SK-N-SH (cell line): ENCODE data around the gene BRPF3. TPM values are rescaled to one million over a fixed set of nuclear protein-coding genes. Genes with fewer than 3 reads are reported as not detected.

Experiments used
- CTCF ChIA-PET: fragments of 300-600, 350-600 bp; formaldehyde crosslinking; extraction: SDS; loops from one replicate; lab custom pipeline; 2021; lab: Yijun Ruan, JAX
- POLR2A ChIA-PET: fragments of 350-600 bp; sonication (Branson Sonifier 250); formaldehyde crosslinking; extraction: SDS; loops from one replicate; lab custom pipeline; 2020; ENCODE audit warnings: antibody characterized with exemption, inconsistent platforms; lab: Yijun Ruan, JAX
- DNase-seq: peaks from one replicate; pipeline ENCODE4 v3.0.0; 2012
- H2AFZ ChIP-seq: fragments of 200-600 bp; sonication (generic); 2 replicates; pipeline ENCODE4 v1.8.1; 2016; ENCODE audit warnings: antibody characterized with exemption, mild to moderate bottlenecking, low read depth
- H3F3A ChIP-seq: fragments of 200-600 bp; sonication (generic); replicated peaks from 2 replicates; pipeline ENCODE3; 2016; ENCODE audit warnings: antibody characterized with exemption, mild to moderate bottlenecking; ENCODE audit not compliant: insufficient read depth
- H3K27ac ChIP-seq, 2 experiments: fragments of 200-500 bp in 1 of 2; fragments of 200-600 bp in 1 of 2; sonication (Bioruptor generic) in 1 of 2; sonication (generic), shearing (Covaris generic) in 1 of 2; 2 replicates each; pipeline versions ENCODE4 v1.5.1 to v1.6.1; 2014 to 2016; ENCODE audit warnings: low read depth in 2 of 2, inconsistent platforms in 1 of 2, low read length in 1 of 2, mild to moderate bottlenecking in 1 of 2, mixed read lengths in 1 of 2
- H3K27me3 ChIP-seq: fragments of 200-600 bp; sonication (generic), shearing (Covaris generic); 2 replicates; pipeline ENCODE4 v1.6.1; 2016; ENCODE audit warnings: mixed run types; ENCODE audit not compliant: insufficient read depth
- H3K36me3 ChIP-seq, 2 experiments: fragments of 200-500 bp in 1 of 2; fragments of 200-600 bp in 1 of 2; sonication (Bioruptor generic) in 1 of 2; sonication (generic) in 1 of 2; replicated peaks in 1 of 2; 2 replicates each; pipeline versions ENCODE3 to v1.5.1; 2014 to 2016; ENCODE audit warnings: low read length in 1 of 2, mild to moderate bottlenecking in 1 of 2; ENCODE audit not compliant: insufficient read depth in 2 of 2, control insufficient read depth in 1 of 2
- H3K4me1 ChIP-seq, 2 experiments: fragments of 200-500 bp in 1 of 2; fragments of 200-600 bp in 1 of 2; sonication (Bioruptor generic) in 1 of 2; sonication (generic), shearing (Covaris generic) in 1 of 2; 2 replicates each; pipeline versions ENCODE4 v1.5.1 to v1.6.1; 2014 to 2016; ENCODE audit warnings: low read depth in 1 of 2, low read length in 1 of 2, mixed run types in 1 of 2; ENCODE audit not compliant: insufficient read depth in 2 of 2, control insufficient read depth in 1 of 2
- H3K4me2 ChIP-seq: fragments of 200-600 bp; sonication (generic), shearing (Covaris generic); 2 replicates; pipeline ENCODE4 v1.6.1; 2017; ENCODE audit warnings: mixed run types
- H3K4me3 ChIP-seq, 2 experiments: fragments of 200-500 bp in 1 of 2; fragments of 200-600 bp in 1 of 2; sonication (Bioruptor generic) in 1 of 2; sonication (generic), shearing (Covaris generic) in 1 of 2; 2 replicates each; pipeline versions ENCODE4 v1.5.1 to v1.8.1; 2014 to 2016; ENCODE audit warnings: low read depth in 2 of 2, inconsistent platforms in 1 of 2, low read length in 1 of 2, mild to moderate bottlenecking in 1 of 2, mixed read lengths in 1 of 2, moderate library complexity in 1 of 2
- H3K79me2 ChIP-seq: fragments of 200-600 bp; sonication (generic); 2 replicates; pipeline ENCODE4 v1.8.1; 2017; ENCODE audit warnings: mild to moderate bottlenecking; ENCODE audit not compliant: insufficient read depth
- H3K9ac ChIP-seq: fragments of 200-600 bp; sonication (generic); 2 replicates; pipeline ENCODE4 v1.6.1; 2017; ENCODE audit warnings: mixed run types
- H3K9me2 ChIP-seq: fragments of 200-600 bp; sonication (generic); 2 replicates; pipeline ENCODE4 v1.6.1; 2017; ENCODE audit warnings: mixed run types
- H3K9me3 ChIP-seq: fragments of 200-600 bp; sonication (generic); 2 replicates; pipeline ENCODE4 v1.6.1; 2017; ENCODE audit warnings: mixed run types, mild to moderate bottlenecking, moderate library complexity
- H4K20me1 ChIP-seq: fragments of 200-600 bp; sonication (generic); 2 replicates; pipeline ENCODE4 v1.6.1; 2017; ENCODE audit warnings: mild to moderate bottlenecking, mixed run types; ENCODE audit not compliant: insufficient read depth
- CHD2 ChIP-seq: fragments of 150-350 bp; IDR thresholded peaks from 2 replicates; pipeline ENCODE4 v1.6.1; 2018; ENCODE audit warnings: low read length; ENCODE audit not compliant: partially characterized antibody
- EP300 ChIP-seq, 2 experiments: IDR thresholded peaks; 2 replicates each; pipeline versions ENCODE4 v1.4.0 to v1.6.1; 2012; ENCODE audit warnings: borderline replicate concordance in 1 of 2, low read depth in 1 of 2, low read length in 1 of 2
- EZH2phosphoT487 ChIP-seq: fragments of 200-600 bp; sonication (generic); IDR thresholded peaks from 2 replicates; pipeline ENCODE4 v1.6.1; 2017; ENCODE audit warnings: low read depth, mixed run types, mild to moderate bottlenecking, antibody characterized with exemption, moderate library complexity, borderline replicate concordance
- FOXM1 ChIP-seq: IDR thresholded peaks from 2 replicates; pipeline ENCODE4 v1.4.0; 2012; ENCODE audit warnings: low read depth, mild to moderate bottlenecking
- GABPA ChIP-seq: IDR thresholded peaks from 2 replicates; pipeline ENCODE4 v1.4.0; 2012; ENCODE audit warnings: low read depth, mild to moderate bottlenecking
- GATA2 ChIP-seq: sonication (generic); formaldehyde crosslinking; IDR thresholded peaks from 2 replicates; pipeline ENCODE4 v1.5.0; 2020; ENCODE audit warnings: mild to moderate bottlenecking, missing genetic modification reagents
- MEF2A ChIP-seq: IDR thresholded peaks from 2 replicates; pipeline ENCODE4 v1.4.0; 2012; ENCODE audit warnings: low read depth, borderline replicate concordance
- NFIC ChIP-seq: IDR thresholded peaks from 2 replicates; pipeline ENCODE4 v1.4.0; 2012; ENCODE audit warnings: borderline replicate concordance
- NRF1 ChIP-seq: IDR thresholded peaks from 2 replicates; pipeline ENCODE4 v1.6.1; 2012; ENCODE audit warnings: low read depth, mild to moderate bottlenecking, low read length
- POLR2AphosphoS5 ChIP-seq: IDR thresholded peaks from 2 replicates; pipeline ENCODE4 v1.6.1; 2012; ENCODE audit warnings: low read depth, low read length
- RCOR1 ChIP-seq: fragments of 150-350 bp; IDR thresholded peaks from 2 replicates; pipeline ENCODE4 v1.6.1; 2017; ENCODE audit warnings: antibody characterized with exemption, low read length
- RXRA ChIP-seq: IDR thresholded peaks from 2 replicates; pipeline ENCODE4 v1.4.0; 2012; ENCODE audit warnings: low read depth, mild to moderate bottlenecking, borderline replicate concordance
- SMC3 ChIP-seq: IDR thresholded peaks from 2 replicates; pipeline ENCODE4 v1.6.1; 2012; ENCODE audit warnings: low read depth, low read length, improper control_type of control experiment
- TCF12 ChIP-seq: IDR thresholded peaks from 2 replicates; pipeline ENCODE4 v1.4.0; 2012
- TEAD4 ChIP-seq: IDR thresholded peaks from 2 replicates; pipeline ENCODE4 v1.4.0; 2012; ENCODE audit warnings: mild to moderate bottlenecking, borderline replicate concordance; ENCODE audit not compliant: insufficient read depth
- YY1 ChIP-seq: IDR thresholded peaks from 2 replicates; pipeline ENCODE4 v1.4.0; 2012; ENCODE audit warnings: low read depth, mild to moderate bottlenecking
- WGBS: methylation state at CpG from one replicate; pipeline ENCODE4 v1.1.6; 2017; ENCODE audit warnings: low lambda C conversion rate; 5-methylcytosine and 5-hydroxymethylcytosine counted together
- polyA plus RNA-seq, 3 experiments: library from polyadenylated mRNA; depleted of rRNA; stranded (reverse); fragments of >200 nt; gene quantifications; 2 replicates each; pipeline ENCODE4 v1.2.3, GENCODE V29; 2012
- TF ChIP-seq, protein P1 (sequence below): fragments of 150-350 bp; IDR thresholded peaks from 2 replicates; pipeline ENCODE4 v1.6.1; 2016; ENCODE audit warnings: mild to moderate bottlenecking, low read depth, low read length
- TF ChIP-seq, protein P2 (sequence below): IDR thresholded peaks from 2 replicates; pipeline ENCODE4 v1.4.0; 2012; ENCODE audit warnings: low read depth, borderline replicate concordance
- TF ChIP-seq, protein P3 (sequence below): IDR thresholded peaks from 2 replicates; pipeline ENCODE4; 2012
- TF ChIP-seq, protein P4 (sequence below): IDR thresholded peaks from 2 replicates; pipeline ENCODE4 v1.4.0; 2012; ENCODE audit warnings: low read depth
- TF ChIP-seq, protein P5 (sequence below): fragments of 150-350 bp; IDR thresholded peaks from 2 replicates; pipeline ENCODE4 v1.6.1; 2017; ENCODE audit warnings: antibody characterized with exemption, low read length, low read depth, borderline replicate concordance
- TF ChIP-seq, protein P6 (sequence below): IDR thresholded peaks from 2 replicates; pipeline ENCODE4 v1.4.0; 2012; ENCODE audit warnings: low read depth, borderline replicate concordance

BRPF3 gene
- polyA plus RNA-seq, 1 of the 3 experiments (the other 2 are of a cell fraction): 15.4 TPM

DNA sequence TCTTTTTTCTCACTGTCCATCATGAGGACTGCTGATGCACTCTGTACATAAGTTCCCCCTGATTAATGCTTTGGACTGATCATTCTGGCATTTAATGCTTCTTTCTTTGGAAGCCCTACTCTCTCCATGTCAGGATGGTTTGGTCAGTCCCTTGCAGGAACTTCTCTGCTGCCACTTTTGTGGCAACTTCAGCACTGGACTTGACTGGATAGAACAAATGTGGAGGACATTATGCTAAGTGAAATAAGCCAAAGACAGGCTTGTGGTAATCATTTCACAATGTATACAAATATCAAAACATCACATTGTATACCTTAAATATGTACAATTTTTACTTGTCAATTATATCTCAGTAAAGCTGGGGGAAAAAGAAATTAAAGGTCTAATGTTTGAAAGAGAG is 12.2 kb upstream of the BRPF3 start:
- H3K79me2 ChIP-seq: no peaks in the 10 kb centered on the region
- H3K4me3 ChIP-seq: no peak overlapping the region
- H3K4me2 ChIP-seq: no peak overlapping the region
- no peak for TF ChIP-seq GABPA
- TF ChIP-seq, protein P1, sequence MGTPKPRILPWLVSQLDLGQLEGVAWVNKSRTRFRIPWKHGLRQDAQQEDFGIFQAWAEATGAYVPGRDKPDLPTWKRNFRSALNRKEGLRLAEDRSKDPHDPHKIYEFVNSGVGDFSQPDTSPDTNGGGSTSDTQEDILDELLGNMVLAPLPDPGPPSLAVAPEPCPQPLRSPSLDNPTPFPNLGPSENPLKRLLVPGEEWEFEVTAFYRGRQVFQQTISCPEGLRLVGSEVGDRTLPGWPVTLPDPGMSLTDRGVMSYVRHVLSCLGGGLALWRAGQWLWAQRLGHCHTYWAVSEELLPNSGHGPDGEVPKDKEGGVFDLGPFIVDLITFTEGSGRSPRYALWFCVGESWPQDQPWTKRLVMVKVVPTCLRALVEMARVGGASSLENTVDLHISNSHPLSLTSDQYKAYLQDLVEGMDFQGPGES: no peak
- TF ChIP-seq, protein P2, sequence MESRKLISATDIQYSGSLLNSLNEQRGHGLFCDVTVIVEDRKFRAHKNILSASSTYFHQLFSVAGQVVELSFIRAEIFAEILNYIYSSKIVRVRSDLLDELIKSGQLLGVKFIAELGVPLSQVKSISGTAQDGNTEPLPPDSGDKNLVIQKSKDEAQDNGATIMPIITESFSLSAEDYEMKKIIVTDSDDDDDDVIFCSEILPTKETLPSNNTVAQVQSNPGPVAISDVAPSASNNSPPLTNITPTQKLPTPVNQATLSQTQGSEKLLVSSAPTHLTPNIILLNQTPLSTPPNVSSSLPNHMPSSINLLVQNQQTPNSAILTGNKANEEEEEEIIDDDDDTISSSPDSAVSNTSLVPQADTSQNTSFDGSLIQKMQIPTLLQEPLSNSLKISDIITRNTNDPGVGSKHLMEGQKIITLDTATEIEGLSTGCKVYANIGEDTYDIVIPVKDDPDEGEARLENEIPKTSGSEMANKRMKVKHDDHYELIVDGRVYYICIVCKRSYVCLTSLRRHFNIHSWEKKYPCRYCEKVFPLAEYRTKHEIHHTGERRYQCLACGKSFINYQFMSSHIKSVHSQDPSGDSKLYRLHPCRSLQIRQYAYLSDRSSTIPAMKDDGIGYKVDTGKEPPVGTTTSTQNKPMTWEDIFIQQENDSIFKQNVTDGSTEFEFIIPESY: no peak
- no peak for TF ChIP-seq MEF2A
- no peak for TF ChIP-seq RXRA
- no peak for TF ChIP-seq TEAD4
- no peak for TF ChIP-seq NRF1
- no peak for TF ChIP-seq GATA2
- no peaks in the 10 kb centered on the region for H3K36me3 ChIP-seq
- H3K9ac ChIP-seq: no peak overlapping the region
- no peak for DNase-seq
- no peaks in the 10 kb centered on the region for H3K4me1 ChIP-seq
- H3K27me3 ChIP-seq: no peaks in the 10 kb centered on the region
- H3K27ac ChIP-seq: no peak overlapping the region
- ChIA-PET POLR2A (no interaction called here), CTCF (interaction anchor here (1.2 kb wide), 1 partner anchor 61 kb away, joined by 3 read pairs; no protein-coding TSS in a partner anchor)
- H3F3A ChIP-seq: no peaks in the 10 kb centered on the region
- no peaks in the 10 kb centered on the region for H4K20me1 ChIP-seq
- no peaks in the 10 kb centered on the region for H3K9me3 ChIP-seq
- no peak overlapping the region for H2AFZ ChIP-seq
- H3K9me2 ChIP-seq: no peaks in the 10 kb centered on the region

DNA sequence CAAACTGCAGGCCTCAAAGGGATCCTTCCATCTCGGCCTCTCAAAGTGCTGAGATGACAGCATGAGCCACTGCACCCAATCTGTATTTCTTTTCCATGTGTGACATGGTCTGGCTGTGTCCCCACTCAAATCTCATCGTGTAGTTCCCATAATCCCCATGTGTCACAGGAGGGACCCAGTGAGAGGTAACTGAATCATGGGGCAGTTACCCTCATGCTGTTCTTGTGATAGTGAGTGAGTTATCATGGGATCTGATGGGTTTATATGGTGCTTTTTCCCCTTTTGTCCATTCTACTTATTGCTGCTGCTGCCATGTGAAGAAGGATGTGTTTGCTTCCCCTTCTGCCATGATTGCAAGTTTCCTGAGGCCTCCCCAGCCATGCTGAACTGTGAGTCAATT is 10.3 kb upstream of the BRPF3 start:
- Histone ChIP-seq H3K9ac (no peak overlapping the region), H3K9me3 (no peaks in the 10 kb centered on the region), H3K4me1 (no peaks in the 10 kb centered on the region), H3K36me3 (no peaks in the 10 kb centered on the region)
- POLR2A ChIA-PET: no interaction called here
- CTCF ChIA-PET: interaction anchor here (1.5 kb wide), 1 partner anchor 47 kb away, joined by 4 read pairs; no protein-coding TSS in a partner anchor
- TF ChIP-seq EZH2phosphoT487 (no peak), EP300 (IDR thresholded peaks at IDR 0.05; ENCODE audit: borderline replicate concordance in 1 of 2, low read depth in 1 of 2, low read length in 1 of 2) (no peak), NFIC (no peak), YY1 (no peak), CHD2 (no peak), TEAD4 (no peak), RCOR1 (no peak), SMC3 (no peak), GABPA (no peak), FOXM1 (no peak), POLR2AphosphoS5 (no peak), TCF12 (no peak)
- TF ChIP-seq, protein P1: no peak
- TF ChIP-seq, protein P3, sequence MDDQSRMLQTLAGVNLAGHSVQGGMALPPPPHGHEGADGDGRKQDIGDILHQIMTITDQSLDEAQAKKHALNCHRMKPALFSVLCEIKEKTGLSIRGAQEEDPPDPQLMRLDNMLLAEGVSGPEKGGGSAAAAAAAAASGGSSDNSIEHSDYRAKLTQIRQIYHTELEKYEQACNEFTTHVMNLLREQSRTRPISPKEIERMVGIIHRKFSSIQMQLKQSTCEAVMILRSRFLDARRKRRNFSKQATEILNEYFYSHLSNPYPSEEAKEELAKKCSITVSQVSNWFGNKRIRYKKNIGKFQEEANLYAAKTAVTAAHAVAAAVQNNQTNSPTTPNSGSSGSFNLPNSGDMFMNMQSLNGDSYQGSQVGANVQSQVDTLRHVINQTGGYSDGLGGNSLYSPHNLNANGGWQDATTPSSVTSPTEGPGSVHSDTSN: no peak
- TF ChIP-seq, protein P4, sequence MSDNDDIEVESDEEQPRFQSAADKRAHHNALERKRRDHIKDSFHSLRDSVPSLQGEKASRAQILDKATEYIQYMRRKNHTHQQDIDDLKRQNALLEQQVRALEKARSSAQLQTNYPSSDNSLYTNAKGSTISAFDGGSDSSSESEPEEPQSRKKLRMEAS: no peak
- TF ChIP-seq, protein P5, sequence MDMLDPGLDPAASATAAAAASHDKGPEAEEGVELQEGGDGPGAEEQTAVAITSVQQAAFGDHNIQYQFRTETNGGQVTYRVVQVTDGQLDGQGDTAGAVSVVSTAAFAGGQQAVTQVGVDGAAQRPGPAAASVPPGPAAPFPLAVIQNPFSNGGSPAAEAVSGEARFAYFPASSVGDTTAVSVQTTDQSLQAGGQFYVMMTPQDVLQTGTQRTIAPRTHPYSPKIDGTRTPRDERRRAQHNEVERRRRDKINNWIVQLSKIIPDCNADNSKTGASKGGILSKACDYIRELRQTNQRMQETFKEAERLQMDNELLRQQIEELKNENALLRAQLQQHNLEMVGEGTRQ: no peak
- TF ChIP-seq, protein P6, sequence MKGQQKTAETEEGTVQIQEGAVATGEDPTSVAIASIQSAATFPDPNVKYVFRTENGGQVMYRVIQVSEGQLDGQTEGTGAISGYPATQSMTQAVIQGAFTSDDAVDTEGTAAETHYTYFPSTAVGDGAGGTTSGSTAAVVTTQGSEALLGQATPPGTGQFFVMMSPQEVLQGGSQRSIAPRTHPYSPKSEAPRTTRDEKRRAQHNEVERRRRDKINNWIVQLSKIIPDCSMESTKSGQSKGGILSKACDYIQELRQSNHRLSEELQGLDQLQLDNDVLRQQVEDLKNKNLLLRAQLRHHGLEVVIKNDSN: no peak
- TF ChIP-seq, all 33 proteins: peak for 0
- Histone ChIP-seq H4K20me1 (no peaks in the 10 kb centered on the region), H3K4me3 (no peak overlapping the region), H3K4me2 (no peak overlapping the region), H3F3A (no peaks in the 10 kb centered on the region), H3K9me2 (no peaks in the 10 kb centered on the region), H3K27me3 (no peaks in the 10 kb centered on the region), H2AFZ (no peak overlapping the region), H3K79me2 (no peaks in the 10 kb centered on the region), H3K27ac (no peak overlapping the region)
- 86% methylated on average over 2 of the region's 2 CpGs for WGBS
- DNase-seq: no peak
